ENCODE data around the gene IFT20.

IFT20 gene

GRCh38 chr17:28334666-28335200, 539 bp downstream of the IFT20 start:
- no peak for DNase-seq

GRCh38 chr17:28334171-28334570, 1.1 kb downstream of the IFT20 start:
- no peak for DNase-seq

GRCh38 chr17:28333083-28333746, 2.1 kb downstream of the IFT20 start:
- DNase-seq, result no peak

GRCh38 chr17:28331891-28332420, 3.3 kb downstream of the IFT20 start:
- DNase-seq, result no peak

GRCh38 chr17:28330671-28331070, 4.6 kb downstream of the IFT20 start:
- DNase-seq, result no peak

GRCh38 chr17:28328325-28328724, 6.9 kb downstream of the IFT20 start:
- DNase-seq, result no peak

- no peak for DNase-seq
These were observed 7.6 kb downstream of the IFT20 start for GRCh38 chr17:28327709-28328108.

- DNase-seq, result peak; percentile 50
These were observed 8.2 kb downstream of the IFT20 start for GRCh38 chr17:28327031-28327607.

GRCh38 chr17:28326114-28326513, 9.2 kb downstream of the IFT20 start:
- DNase-seq, result no peak

GRCh38 chr17:28325211-28325610, 10.1 kb downstream of the IFT20 start:
- DNase-seq, result no peak

- DNase-seq, result no peak
These were observed 10.5 kb downstream of the IFT20 start for GRCh38 chr17:28324781-28325180.

- DNase-seq, result no peak
These were observed 11.0 kb downstream of the IFT20 start for GRCh38 chr17:28324267-28324745.

- DNase-seq, result no peak
These were observed 14.8 kb downstream of the IFT20 start for GRCh38 chr17:28320215-28321061.

GRCh38 chr17:28319598-28319935, 15.7 kb downstream of the IFT20 start:
- no peak for DNase-seq

- peak; percentile 98 for DNase-seq
These were observed 16.3 kb downstream of the IFT20 start, which contains the start of gene TMEM97 for GRCh38 chr17:28318759-28319597. TSS of gene TMEM97 (plus strand) at chr17:28319200. CDS start at chr17:28319240, 40 bp downstream.

- DNase-seq, result peak; percentile 41
These were observed 17.1 kb downstream of the IFT20 start for GRCh38 chr17:28317966-28318758.

- no peak for DNase-seq
These were observed 17.9 kb downstream of the IFT20 start for GRCh38 chr17:28317099-28317965.

- DNase-seq, result no peak
These were observed 19.2 kb downstream of the IFT20 start for GRCh38 chr17:28315846-28316705.

- DNase-seq, result no peak
These were observed 21.4 kb downstream of the IFT20 start for GRCh38 chr17:28313841-28314240.
